HepG2 (cell line): ENCODE data around the gene SGMS1. TPM values are rescaled to one million over a fixed set of nuclear protein-coding genes. Genes with fewer than 3 reads are reported as not detected.

Experiments
- ATF3 ChIP-seq: sonication (generic); formaldehyde crosslinking; IDR thresholded peaks from 2 replicates; pipeline ENCODE4 v1.4.0; 2020; ENCODE audit warnings: missing genetic modification reagents
- DPF2 ChIP-seq: sonication (generic); formaldehyde crosslinking; IDR thresholded peaks from 2 replicates; pipeline ENCODE4 v1.4.0; 2020; ENCODE audit warnings: mild to moderate bottlenecking, low read depth, missing genetic modification reagents, borderline replicate concordance
- GATAD2A ChIP-seq: IDR thresholded peaks from 2 replicates; pipeline ENCODE4 v1.6.1; 2016
- HNF4G ChIP-seq, 2 experiments: sonication (generic) in 1 of 2; formaldehyde crosslinking in 1 of 2; IDR thresholded peaks; 2 replicates each; pipeline versions ENCODE4 v1.4.0 to v1.6.1; 2011 to 2020; ENCODE audit warnings: borderline replicate concordance in 2 of 2, low read depth in 2 of 2, mild to moderate bottlenecking in 2 of 2, low read length in 1 of 2, missing genetic modification reagents in 1 of 2, moderate library complexity in 1 of 2
- JUND ChIP-seq: sonication (generic); formaldehyde crosslinking; IDR thresholded peaks from 2 replicates; pipeline ENCODE4 v1.8.0; 2022; ENCODE audit warnings: mild to moderate bottlenecking, missing genetic modification reagents
- NFE2 ChIP-seq: sonication (generic); formaldehyde crosslinking; IDR thresholded peaks from 2 replicates; pipeline ENCODE4 v1.4.0; 2020; ENCODE audit warnings: missing genetic modification reagents
- PHF5A ChIP-seq: IDR thresholded peaks from one replicate; pipeline ENCODE4 v1.6.1; 2018; ENCODE audit warnings: low read depth, missing genetic modification reagents; ENCODE audit not compliant: unreplicated experiment
- PLRG1 ChIP-seq: fragments of 450-650 bp; conservative IDR thresholded peaks from 2 replicates; pipeline ENCODE4 v1.6.1; 2016
- SOX6 ChIP-seq, 2 experiments: fragments of 450-650 bp in 1 of 2; sonication (generic) in 1 of 2; formaldehyde crosslinking in 1 of 2; IDR thresholded peaks; 2 replicates each; pipeline versions ENCODE4 v1.4.0 to v1.6.1; 2017 to 2020; ENCODE audit warnings: antibody characterized with exemption in 1 of 2, mild to moderate bottlenecking in 1 of 2, missing genetic modification reagents in 1 of 2
- SRSF9 ChIP-seq: fragments of 200-400 bp; formaldehyde crosslinking; IDR thresholded peaks from 2 replicates; pipeline ENCODE4 v1.6.1; 2018; ENCODE audit warnings: borderline replicate concordance, mild to moderate bottlenecking, low read depth, low read length; ENCODE audit not compliant: insufficient read depth, poor library complexity, severe bottlenecking
- TCF7 ChIP-seq: sonication (generic); IDR thresholded peaks from 2 replicates; pipeline ENCODE4 v1.6.1; 2016; ENCODE audit warnings: antibody characterized with exemption, low read depth
- THRA ChIP-seq: sonication (generic); formaldehyde crosslinking; IDR thresholded peaks from 2 replicates; pipeline ENCODE4 v1.4.0; 2020; ENCODE audit warnings: missing genetic modification reagents, borderline replicate concordance
- ZNF3 ChIP-seq: IDR thresholded peaks from 2 replicates; pipeline ENCODE4 v1.7.0; 2017; ENCODE audit warnings: inconsistent platforms
- ZNF749 ChIP-seq: sonication (generic); formaldehyde crosslinking; IDR thresholded peaks from 2 replicates; pipeline ENCODE4 v1.8.0; 2022; ENCODE audit warnings: mild to moderate bottlenecking, missing genetic modification reagents, moderate library complexity, borderline replicate concordance
- polyA plus RNA-seq, 8 experiments: library from polyadenylated mRNA; depleted of rRNA in 3 of 8; stranded (reverse) in 7 of 8; unstranded in 1 of 8; fragments of >200 nt; fragmentation: Illumina TruSeq in 4 of 8; extraction: Trizol in 4 of 8; gene quantifications; 2 replicates each; pipeline versions ENCODE4 v1.2.1 to v1.2.3, GENCODE V29; 2011 to 2016; ENCODE audit warnings: low read depth in 4 of 8, missing spikeins in 1 of 8, mixed read lengths in 1 of 8; ENCODE audit not compliant: insufficient read depth in 1 of 8
- total RNA-seq, 5 experiments: library from RNA; depleted of rRNA; stranded (reverse); fragments of >200 nt; fragmentation: Illumina TruSeq; extraction: Trizol; gene quantifications; 2 replicates each; pipeline ENCODE4 v1.2.3, GENCODE V29; 2016; ENCODE audit warnings: low read depth in 1 of 5
- TF ChIP-seq, protein P1 (sequence below): IDR thresholded peaks from 2 replicates; pipeline ENCODE4 v1.6.1; 2016; ENCODE audit warnings: low read depth, missing genetic modification reagents, missing compliant biosample characterization
- TF ChIP-seq, protein P2 (sequence below): sonication (generic); formaldehyde crosslinking; IDR thresholded peaks from 2 replicates; pipeline ENCODE4 v1.4.0; 2020; ENCODE audit warnings: missing genetic modification reagents
- TF ChIP-seq, protein P3 (sequence below): IDR thresholded peaks from 2 replicates; pipeline ENCODE4 v1.6.1; 2016; ENCODE audit warnings: missing biosample characterization, missing genetic modification reagents, low read depth

The SGMS1 gene
- total and polyA plus RNA-seq, 2 of the 13 experiments (the other 11 are each of a cell fraction or from before 2014, with no cell fraction given) = 6.5 to 15.1 TPM

DNA sequence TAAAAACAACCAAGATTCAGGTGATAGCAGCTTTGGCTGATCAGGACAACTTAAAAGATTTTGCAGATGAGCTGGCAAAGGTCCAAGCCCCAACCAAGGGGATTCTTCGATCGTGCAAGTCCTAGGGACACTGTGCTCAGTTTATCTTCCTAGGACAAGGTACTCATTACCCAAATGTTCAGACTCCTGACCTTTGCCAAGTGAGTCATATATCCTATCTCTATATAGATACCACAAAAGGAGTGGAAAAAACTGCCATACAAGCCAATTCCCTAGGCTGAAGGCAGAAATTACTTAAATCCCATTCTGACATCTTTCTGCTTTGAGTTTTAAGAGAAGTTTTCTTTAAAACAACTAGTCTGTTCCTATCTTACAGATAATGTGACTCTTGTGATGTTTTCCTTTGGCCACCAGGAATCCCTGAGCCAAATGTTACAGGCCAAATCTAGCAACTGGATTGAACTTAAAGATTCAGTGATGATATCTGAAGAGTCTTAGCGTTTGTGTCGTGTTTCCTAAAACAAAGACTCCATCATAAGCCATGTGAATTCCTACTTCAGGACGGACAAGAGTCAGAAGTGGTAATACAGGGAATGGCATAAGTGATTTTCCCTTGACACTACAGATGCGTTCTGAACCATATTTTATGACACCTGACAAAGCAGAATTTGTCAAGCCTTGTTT is 229.8 kb downstream of the SGMS1 start (continued):
- TF ChIP-seq HNF4G (IDR thresholded peaks at IDR 0.05; ENCODE audit: borderline replicate concordance, low read depth, low read length) (peak; percentile 60; the same call in 1 of the 2 replicates), HNF4G (CRISPR knock-in tag; IDR thresholded peaks at IDR 0.05; ENCODE audit: borderline replicate concordance, low read depth) (no peak), ATF3 (CRISPR knock-in tag) (peak; percentile 63; the same call in 1 of the 2 replicates), SRSF9 (no peak), ZNF749 (CRISPR knock-in tag) (no peak), PLRG1 (no peak), TCF7 (0 out of 2 replicates have a peak, but pooled peaks have one; percentile 13), JUND (CRISPR knock-in tag) (peak; percentile 76), THRA (no peak), DPF2 (CRISPR knock-in tag) (0 out of 2 replicates have a peak, but pooled peaks have one; percentile 44), NFE2 (CRISPR knock-in tag) (no peak), SOX6 (IDR thresholded peaks at IDR 0.05) (no peak), SOX6 (CRISPR knock-in tag; IDR thresholded peaks at IDR 0.05) (peak; percentile 62), GATAD2A (peak; percentile 78), PHF5A (CRISPR knock-in tag) (no peak), ZNF3 (CRISPR knock-in tag) (no peak)
- TF ChIP-seq, protein P1, sequence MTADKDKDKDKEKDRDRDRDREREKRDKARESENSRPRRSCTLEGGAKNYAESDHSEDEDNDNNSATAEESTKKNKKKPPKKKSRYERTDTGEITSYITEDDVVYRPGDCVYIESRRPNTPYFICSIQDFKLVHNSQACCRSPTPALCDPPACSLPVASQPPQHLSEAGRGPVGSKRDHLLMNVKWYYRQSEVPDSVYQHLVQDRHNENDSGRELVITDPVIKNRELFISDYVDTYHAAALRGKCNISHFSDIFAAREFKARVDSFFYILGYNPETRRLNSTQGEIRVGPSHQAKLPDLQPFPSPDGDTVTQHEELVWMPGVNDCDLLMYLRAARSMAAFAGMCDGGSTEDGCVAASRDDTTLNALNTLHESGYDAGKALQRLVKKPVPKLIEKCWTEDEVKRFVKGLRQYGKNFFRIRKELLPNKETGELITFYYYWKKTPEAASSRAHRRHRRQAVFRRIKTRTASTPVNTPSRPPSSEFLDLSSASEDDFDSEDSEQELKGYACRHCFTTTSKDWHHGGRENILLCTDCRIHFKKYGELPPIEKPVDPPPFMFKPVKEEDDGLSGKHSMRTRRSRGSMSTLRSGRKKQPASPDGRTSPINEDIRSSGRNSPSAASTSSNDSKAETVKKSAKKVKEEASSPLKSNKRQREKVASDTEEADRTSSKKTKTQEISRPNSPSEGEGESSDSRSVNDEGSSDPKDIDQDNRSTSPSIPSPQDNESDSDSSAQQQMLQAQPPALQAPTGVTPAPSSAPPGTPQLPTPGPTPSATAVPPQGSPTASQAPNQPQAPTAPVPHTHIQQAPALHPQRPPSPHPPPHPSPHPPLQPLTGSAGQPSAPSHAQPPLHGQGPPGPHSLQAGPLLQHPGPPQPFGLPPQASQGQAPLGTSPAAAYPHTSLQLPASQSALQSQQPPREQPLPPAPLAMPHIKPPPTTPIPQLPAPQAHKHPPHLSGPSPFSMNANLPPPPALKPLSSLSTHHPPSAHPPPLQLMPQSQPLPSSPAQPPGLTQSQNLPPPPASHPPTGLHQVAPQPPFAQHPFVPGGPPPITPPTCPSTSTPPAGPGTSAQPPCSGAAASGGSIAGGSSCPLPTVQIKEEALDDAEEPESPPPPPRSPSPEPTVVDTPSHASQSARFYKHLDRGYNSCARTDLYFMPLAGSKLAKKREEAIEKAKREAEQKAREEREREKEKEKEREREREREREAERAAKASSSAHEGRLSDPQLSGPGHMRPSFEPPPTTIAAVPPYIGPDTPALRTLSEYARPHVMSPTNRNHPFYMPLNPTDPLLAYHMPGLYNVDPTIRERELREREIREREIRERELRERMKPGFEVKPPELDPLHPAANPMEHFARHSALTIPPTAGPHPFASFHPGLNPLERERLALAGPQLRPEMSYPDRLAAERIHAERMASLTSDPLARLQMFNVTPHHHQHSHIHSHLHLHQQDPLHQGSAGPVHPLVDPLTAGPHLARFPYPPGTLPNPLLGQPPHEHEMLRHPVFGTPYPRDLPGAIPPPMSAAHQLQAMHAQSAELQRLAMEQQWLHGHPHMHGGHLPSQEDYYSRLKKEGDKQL (CRISPR knock-in tag) = no peak
- TF ChIP-seq, protein P2, sequence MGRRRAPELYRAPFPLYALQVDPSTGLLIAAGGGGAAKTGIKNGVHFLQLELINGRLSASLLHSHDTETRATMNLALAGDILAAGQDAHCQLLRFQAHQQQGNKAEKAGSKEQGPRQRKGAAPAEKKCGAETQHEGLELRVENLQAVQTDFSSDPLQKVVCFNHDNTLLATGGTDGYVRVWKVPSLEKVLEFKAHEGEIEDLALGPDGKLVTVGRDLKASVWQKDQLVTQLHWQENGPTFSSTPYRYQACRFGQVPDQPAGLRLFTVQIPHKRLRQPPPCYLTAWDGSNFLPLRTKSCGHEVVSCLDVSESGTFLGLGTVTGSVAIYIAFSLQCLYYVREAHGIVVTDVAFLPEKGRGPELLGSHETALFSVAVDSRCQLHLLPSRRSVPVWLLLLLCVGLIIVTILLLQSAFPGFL (CRISPR knock-in tag) = no peak
- TF ChIP-seq, protein P3, sequence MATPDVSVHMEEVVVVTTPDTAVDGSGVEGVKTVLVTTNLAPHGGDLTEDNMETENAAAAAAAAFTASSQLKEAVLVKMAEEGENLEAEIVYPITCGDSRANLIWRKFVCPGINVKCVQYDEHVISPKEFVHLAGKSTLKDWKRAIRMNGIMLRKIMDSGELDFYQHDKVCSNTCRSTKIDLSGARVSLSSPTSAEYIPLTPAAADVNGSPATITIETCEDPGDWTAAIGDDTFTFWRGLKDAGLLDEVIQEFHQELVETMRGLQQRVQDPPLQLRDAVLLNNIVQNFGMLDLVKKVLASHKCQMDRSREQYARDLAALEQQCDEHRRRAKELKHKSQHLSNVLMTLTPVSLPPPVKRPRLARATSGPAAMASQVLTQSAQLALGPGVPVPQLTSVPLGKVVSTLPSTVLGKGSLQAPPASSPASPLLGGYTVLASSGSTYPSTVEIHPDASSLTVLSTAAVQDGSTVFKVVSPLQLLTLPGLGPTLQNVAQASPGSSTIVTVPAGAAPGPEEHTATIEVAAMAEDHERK = no peak
